Panc1 (cell line): ENCODE results near the gene NR1H3.

ENCODE experiments used
- POLR2AphosphoS5 ChIP-seq: IDR thresholded peaks from 2 replicates; pipeline ENCODE4 v1.6.1; 2012; ENCODE audit warnings: mild to moderate bottlenecking, low read depth, low read length, moderate library complexity
- TCF7L2 ChIP-seq: IDR thresholded peaks from 2 replicates; pipeline ENCODE4 v1.6.1; 2011; ENCODE audit warnings: mild to moderate bottlenecking, low read depth, low read length, inconsistent platforms
- TF ChIP-seq, protein P1 (sequence below): fragments of 450-650 bp; IDR thresholded peaks from 2 replicates; pipeline ENCODE4 v1.5.1; 2017; ENCODE audit warnings: mild to moderate bottlenecking
- TF ChIP-seq, protein P2 (sequence below), 2 experiments: IDR thresholded peaks; 2 replicates each; pipeline ENCODE4 v1.6.1; 2011 to 2012; ENCODE audit warnings: low read depth in 2 of 2, control low read depth in 1 of 2, low read length in 1 of 2, mild to moderate bottlenecking in 1 of 2, moderate library complexity in 1 of 2; ENCODE audit not compliant: insufficient read depth in 1 of 2

DNA sequence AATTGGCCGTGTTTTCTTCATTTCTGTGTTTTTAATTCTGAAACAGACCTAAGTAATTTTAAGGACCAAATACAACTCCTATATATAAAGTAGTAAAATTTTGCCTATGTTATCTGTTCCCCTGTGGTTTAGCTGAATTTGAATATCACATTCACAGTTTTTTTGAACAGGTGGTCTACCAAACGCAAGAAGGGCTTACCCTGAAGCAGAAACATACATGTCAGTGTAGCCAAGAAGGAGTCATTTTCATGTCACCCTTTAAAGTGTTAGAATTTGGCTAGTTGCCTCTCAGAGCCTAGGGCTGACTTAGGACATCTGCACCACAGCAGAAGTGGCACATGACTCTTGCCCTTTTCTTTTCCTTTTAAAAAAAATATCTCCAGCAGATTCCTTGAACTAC is 60.4 kb downstream of the NR1H3 start:
- TF ChIP-seq, protein P1, sequence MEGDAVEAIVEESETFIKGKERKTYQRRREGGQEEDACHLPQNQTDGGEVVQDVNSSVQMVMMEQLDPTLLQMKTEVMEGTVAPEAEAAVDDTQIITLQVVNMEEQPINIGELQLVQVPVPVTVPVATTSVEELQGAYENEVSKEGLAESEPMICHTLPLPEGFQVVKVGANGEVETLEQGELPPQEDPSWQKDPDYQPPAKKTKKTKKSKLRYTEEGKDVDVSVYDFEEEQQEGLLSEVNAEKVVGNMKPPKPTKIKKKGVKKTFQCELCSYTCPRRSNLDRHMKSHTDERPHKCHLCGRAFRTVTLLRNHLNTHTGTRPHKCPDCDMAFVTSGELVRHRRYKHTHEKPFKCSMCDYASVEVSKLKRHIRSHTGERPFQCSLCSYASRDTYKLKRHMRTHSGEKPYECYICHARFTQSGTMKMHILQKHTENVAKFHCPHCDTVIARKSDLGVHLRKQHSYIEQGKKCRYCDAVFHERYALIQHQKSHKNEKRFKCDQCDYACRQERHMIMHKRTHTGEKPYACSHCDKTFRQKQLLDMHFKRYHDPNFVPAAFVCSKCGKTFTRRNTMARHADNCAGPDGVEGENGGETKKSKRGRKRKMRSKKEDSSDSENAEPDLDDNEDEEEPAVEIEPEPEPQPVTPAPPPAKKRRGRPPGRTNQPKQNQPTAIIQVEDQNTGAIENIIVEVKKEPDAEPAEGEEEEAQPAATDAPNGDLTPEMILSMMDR = no peak
- TF ChIP-seq, protein P2, sequence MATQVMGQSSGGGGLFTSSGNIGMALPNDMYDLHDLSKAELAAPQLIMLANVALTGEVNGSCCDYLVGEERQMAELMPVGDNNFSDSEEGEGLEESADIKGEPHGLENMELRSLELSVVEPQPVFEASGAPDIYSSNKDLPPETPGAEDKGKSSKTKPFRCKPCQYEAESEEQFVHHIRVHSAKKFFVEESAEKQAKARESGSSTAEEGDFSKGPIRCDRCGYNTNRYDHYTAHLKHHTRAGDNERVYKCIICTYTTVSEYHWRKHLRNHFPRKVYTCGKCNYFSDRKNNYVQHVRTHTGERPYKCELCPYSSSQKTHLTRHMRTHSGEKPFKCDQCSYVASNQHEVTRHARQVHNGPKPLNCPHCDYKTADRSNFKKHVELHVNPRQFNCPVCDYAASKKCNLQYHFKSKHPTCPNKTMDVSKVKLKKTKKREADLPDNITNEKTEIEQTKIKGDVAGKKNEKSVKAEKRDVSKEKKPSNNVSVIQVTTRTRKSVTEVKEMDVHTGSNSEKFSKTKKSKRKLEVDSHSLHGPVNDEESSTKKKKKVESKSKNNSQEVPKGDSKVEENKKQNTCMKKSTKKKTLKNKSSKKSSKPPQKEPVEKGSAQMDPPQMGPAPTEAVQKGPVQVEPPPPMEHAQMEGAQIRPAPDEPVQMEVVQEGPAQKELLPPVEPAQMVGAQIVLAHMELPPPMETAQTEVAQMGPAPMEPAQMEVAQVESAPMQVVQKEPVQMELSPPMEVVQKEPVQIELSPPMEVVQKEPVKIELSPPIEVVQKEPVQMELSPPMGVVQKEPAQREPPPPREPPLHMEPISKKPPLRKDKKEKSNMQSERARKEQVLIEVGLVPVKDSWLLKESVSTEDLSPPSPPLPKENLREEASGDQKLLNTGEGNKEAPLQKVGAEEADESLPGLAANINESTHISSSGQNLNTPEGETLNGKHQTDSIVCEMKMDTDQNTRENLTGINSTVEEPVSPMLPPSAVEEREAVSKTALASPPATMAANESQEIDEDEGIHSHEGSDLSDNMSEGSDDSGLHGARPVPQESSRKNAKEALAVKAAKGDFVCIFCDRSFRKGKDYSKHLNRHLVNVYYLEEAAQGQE (IDR thresholded peaks at IDR 0.05; ENCODE audit: insufficient read depth in 1 of 2, low read depth in 2 of 2, low read length in 1 of 2) = no peak
- no peak for TF ChIP-seq TCF7L2
- no peak for TF ChIP-seq POLR2AphosphoS5
